Measurements from ENCODE around the gene ATP2B2.

GRCh38 chr3:10547413-10547812, 42.0 kb upstream of the ATP2B2 start:
- TF ChIP-seq CTCF (IDR thresholded peaks at IDR 0.05 in 4 of 5, conservative IDR thresholded peaks at IDR 0.05 in 1 of 5): no peak
- TF ChIP-seq POLR2A (IDR thresholded peaks at IDR 0.05): no peak
